HG02610 (cell line): ENCODE measurements around the gene SLC25A31.
A peak's percentile ranks its signal among the peaks of the same experiment; 100 is the strongest.

Experiments
- ATAC-seq: cut with Tn5 transposase; IDR thresholded peaks from one replicate; pipeline ENCODE4 v1.9.1; 2021; ENCODE audit warnings: mild to moderate bottlenecking, moderate library complexity; ENCODE audit not compliant: unreplicated experiment

Gene SLC25A31

GRCh38 chr4:127730142-127730913, at the start of gene SLC25A31:
Gene SLC25A31 (plus strand): TSS chr4:127730400. CDS start chr4:127730546, 146 bp downstream.
- ATAC-seq = no peak

- ATAC-seq = no peak
These were observed 44.9 kb upstream of the SLC25A31 start for GRCh38 chr4:127685292-127685691.

GRCh38 chr4:127686658-127687057, 43.5 kb upstream of the SLC25A31 start:
- ATAC-seq = no peak

GRCh38 chr4:127687580-127687979, 42.6 kb upstream of the SLC25A31 start:
- ATAC-seq = no peak

GRCh38 chr4:127698789-127699200, 31.4 kb upstream of the SLC25A31 start:
- peak; percentile 100 for ATAC-seq

- no peak for ATAC-seq
These were observed 21.2 kb upstream of the SLC25A31 start for GRCh38 chr4:127708985-127709384.

GRCh38 chr4:127709456-127709855, 20.7 kb upstream of the SLC25A31 start:
- ATAC-seq = no peak

GRCh38 chr4:127731406-127731805, 1.2 kb downstream of the SLC25A31 start:
- no peak for ATAC-seq

- ATAC-seq = peak; percentile 71
These were observed 2.6 kb downstream of the SLC25A31 start for GRCh38 chr4:127732623-127733328.

- ATAC-seq = no peak
These were observed 4.8 kb downstream of the SLC25A31 start for GRCh38 chr4:127734976-127735375.

- no peak for ATAC-seq
These were observed 7.1 kb downstream of the SLC25A31 start for GRCh38 chr4:127737295-127737694.

- ATAC-seq = no peak
These were observed 11.0 kb downstream of the SLC25A31 start for GRCh38 chr4:127741247-127741646.

- ATAC-seq = no peak
These were observed 17.7 kb downstream of the SLC25A31 start for GRCh38 chr4:127747883-127748282.

GRCh38 chr4:127748957-127749356, 18.8 kb downstream of the SLC25A31 start:
- no peak for ATAC-seq

GRCh38 chr4:127756906-127757305, 26.7 kb downstream of the SLC25A31 start:
- no peak for ATAC-seq

GRCh38 chr4:127759228-127759820, 29.1 kb downstream of the SLC25A31 start:
- ATAC-seq = no peak

GRCh38 chr4:127759893-127760292, 29.7 kb downstream of the SLC25A31 start:
- no peak for ATAC-seq

GRCh38 chr4:127771535-127772275, 41.5 kb downstream of the SLC25A31 start:
- no peak for ATAC-seq

- ATAC-seq = no peak
These were observed 42.8 kb downstream of the SLC25A31 start for GRCh38 chr4:127772769-127773671.

- ATAC-seq = peak; percentile 38
These were observed 45.6 kb downstream of the SLC25A31 start for GRCh38 chr4:127775843-127776242.
